ENCODE results near the gene CCNK. TPM values are rescaled to one million over a fixed set of nuclear protein-coding genes. Genes with fewer than 3 reads are reported as not detected.

CCNK gene
- total and polyA plus RNA-seq, 4 donors: 17.0 to 91.9 (median 33.5) TPM

DNA sequence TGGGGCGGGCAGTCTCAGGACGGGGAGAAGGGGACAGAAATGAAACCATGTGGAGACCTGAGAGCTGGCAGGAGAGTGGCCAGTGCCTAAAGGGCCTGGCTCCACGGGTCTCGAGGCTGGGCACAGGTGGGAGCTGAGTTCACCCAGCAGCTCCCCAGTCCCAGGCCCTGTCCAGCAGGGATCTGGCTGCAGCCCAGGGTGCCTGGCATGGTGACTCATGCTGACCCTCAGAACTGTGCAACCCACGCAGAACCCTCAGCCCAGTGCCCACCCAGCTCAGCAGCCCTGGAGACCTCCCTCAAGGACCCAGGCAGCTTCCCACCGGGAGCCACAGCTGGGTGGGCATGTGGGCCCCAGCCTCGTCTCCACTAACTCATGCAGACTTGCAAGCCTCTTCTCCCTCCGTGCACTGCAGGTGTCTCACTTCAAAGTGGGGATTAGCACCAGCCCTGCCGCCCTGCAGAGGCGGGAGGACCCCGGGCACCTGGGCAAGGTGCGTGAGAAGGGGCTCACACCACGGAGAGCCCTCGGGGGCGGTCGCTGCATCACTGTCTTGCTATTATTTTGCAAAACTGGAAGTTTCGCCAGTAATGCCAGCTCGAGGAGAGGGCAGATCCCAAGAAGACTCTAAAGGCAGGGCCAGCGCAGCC lies 46.3 kb downstream of the CCNK start:
- WGBS, 2 donors: 86 to 90% methylated on average over 19 of the region's 19 CpGs
- H3K36me3 ChIP-seq (ENCODE audit: control insufficient read depth in 4 of 4, insufficient read depth in 4 of 4, low read length in 4 of 4): peaks cover 0 to 2% (median 0%) of the 10 kb centered on the region in 4 donors
- H3K27ac ChIP-seq (ENCODE audit: low read depth in 1 of 2, low read length in 1 of 2): no peak overlapping the region
- ATAC-seq (ENCODE audit: insufficient read depth, low FRiP score) (no peak), DNase-seq (no peak)
- H3K9me3 ChIP-seq (ENCODE audit: control insufficient read depth in 4 of 4, insufficient read depth in 3 of 4, low read length in 3 of 4): no peaks in the 10 kb centered on the region
- peaks cover 0 to 25% (median 12%) of the 10 kb centered on the region in 5 donors for H3K4me1 ChIP-seq (ENCODE audit: control insufficient read depth in 5 of 5, insufficient read depth in 5 of 5, low read length in 5 of 5)
- no peaks in the 10 kb centered on the region for H3K27me3 ChIP-seq (ENCODE audit: control insufficient read depth in 3 of 3, insufficient read depth in 3 of 3, low read length in 2 of 3)
- TF ChIP-seq, protein P1, sequence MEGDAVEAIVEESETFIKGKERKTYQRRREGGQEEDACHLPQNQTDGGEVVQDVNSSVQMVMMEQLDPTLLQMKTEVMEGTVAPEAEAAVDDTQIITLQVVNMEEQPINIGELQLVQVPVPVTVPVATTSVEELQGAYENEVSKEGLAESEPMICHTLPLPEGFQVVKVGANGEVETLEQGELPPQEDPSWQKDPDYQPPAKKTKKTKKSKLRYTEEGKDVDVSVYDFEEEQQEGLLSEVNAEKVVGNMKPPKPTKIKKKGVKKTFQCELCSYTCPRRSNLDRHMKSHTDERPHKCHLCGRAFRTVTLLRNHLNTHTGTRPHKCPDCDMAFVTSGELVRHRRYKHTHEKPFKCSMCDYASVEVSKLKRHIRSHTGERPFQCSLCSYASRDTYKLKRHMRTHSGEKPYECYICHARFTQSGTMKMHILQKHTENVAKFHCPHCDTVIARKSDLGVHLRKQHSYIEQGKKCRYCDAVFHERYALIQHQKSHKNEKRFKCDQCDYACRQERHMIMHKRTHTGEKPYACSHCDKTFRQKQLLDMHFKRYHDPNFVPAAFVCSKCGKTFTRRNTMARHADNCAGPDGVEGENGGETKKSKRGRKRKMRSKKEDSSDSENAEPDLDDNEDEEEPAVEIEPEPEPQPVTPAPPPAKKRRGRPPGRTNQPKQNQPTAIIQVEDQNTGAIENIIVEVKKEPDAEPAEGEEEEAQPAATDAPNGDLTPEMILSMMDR (IDR thresholded peaks at IDR 0.05; ENCODE audit: control extremely low read depth, extremely low read depth): no peak
- no peak overlapping the region for H3K9ac ChIP-seq (ENCODE audit: insufficient read depth in 1 of 2, low read length in 2 of 2)
- no peak overlapping the region for H3K4me3 ChIP-seq

DNA sequence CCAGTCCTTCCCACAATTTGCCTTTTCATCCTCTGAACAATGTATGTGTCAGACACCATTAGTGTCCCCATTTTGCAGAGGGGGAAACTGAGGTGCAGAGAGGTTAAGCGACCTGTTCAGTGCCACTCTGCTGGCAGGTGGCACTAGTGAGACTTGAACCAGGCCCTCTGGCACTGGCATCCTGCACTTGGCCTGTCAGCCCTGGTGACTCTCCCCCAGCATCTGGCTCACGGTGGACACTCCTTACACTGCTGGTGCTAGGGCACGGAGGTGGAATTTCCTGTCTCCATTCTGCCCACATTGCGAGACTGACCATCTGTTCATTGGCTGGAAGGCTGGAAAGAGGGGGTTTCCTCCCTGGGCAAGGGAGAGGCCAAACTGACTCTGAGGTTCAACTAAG lies 48.7 kb downstream of the CCNK start:
- WGBS, 2 donors: 74 to 77% methylated on average over 4 of the region's 4 CpGs

DNA sequence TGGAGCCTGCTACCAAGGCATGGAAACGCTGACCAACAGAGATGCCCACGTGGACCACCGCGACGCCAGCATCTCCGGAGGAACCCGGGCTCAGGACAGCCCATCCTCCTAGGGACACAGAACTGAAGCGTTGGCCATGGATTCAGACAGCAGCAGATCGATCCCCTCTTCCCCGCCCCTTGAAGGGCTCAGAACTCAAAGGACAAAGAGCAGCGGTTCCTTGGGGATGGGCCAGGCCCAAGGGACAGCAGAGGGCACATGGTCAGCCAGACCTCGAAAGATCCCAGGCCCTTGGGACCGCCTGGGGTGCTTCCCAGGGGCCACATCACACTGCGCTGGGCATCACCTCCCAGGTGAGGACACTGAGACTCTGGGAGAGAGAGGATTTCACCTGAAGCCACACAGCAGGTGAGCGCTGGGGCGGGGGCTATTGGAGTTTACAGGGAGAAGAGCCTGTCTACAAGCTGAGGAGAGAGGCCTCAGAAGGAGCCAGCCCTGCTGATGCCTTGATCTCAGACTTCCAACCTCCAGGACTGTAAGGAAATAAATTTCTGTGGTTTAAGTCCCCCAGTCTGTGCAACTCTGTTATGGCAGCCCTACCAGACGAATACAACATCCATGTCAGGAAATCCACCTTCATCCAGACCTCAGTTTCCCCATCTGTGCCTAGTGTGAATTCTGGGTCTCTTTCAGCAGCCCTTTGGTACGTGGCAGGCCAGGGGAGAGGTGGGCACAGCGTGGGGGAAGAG lies 49.4 kb downstream of the CCNK start:
- DNase-seq: no peak
- Histone ChIP-seq H3K36me3 (ENCODE audit: control insufficient read depth in 4 of 4, insufficient read depth in 4 of 4, low read length in 4 of 4) (peaks cover 0 to 6% (median 0%) of the 10 kb centered on the region in 4 donors), H3K27ac (ENCODE audit: low read depth in 1 of 2, low read length in 1 of 2) (no peak overlapping the region), H3K4me1 (ENCODE audit: control insufficient read depth in 5 of 5, insufficient read depth in 5 of 5, low read length in 5 of 5) (peaks cover 0 to 5% (median 0%) of the 10 kb centered on the region in 5 donors), H3K9me3 (ENCODE audit: control insufficient read depth in 4 of 4, insufficient read depth in 3 of 4, low read length in 3 of 4) (no peaks in the 10 kb centered on the region), H3K27me3 (ENCODE audit: control insufficient read depth in 3 of 3, insufficient read depth in 3 of 3, low read length in 2 of 3) (no peaks in the 10 kb centered on the region), H3K9ac (ENCODE audit: insufficient read depth in 1 of 2, low read length in 2 of 2) (no peak overlapping the region), H3K4me3 (no peak overlapping the region)
- 92% methylated on average over 19 of the region's 19 CpGs for whole genome bisulfite sequencing, 2 donors
- no peak for ATAC-seq (ENCODE audit: insufficient read depth, low FRiP score)
- TF ChIP-seq, protein P1 (IDR thresholded peaks at IDR 0.05; ENCODE audit: control extremely low read depth, extremely low read depth): no peak

More for the DNA sequence above, 48.7 kb downstream of the CCNK start:
- peaks cover 0 to 7% (median 0%) of the 10 kb centered on the region in 5 donors for H3K4me1 ChIP-seq (ENCODE audit: control insufficient read depth in 5 of 5, insufficient read depth in 5 of 5, low read length in 5 of 5)
- no peak overlapping the region for H3K27ac ChIP-seq (ENCODE audit: low read depth in 1 of 2, low read length in 1 of 2)
- ATAC-seq (ENCODE audit: insufficient read depth, low FRiP score) (no peak), DNase-seq (no peak)
- no peak overlapping the region for H3K4me3 ChIP-seq
- peaks cover 0 to 2% (median 0%) of the 10 kb centered on the region in 4 donors for H3K36me3 ChIP-seq (ENCODE audit: control insufficient read depth in 4 of 4, insufficient read depth in 4 of 4, low read length in 4 of 4)
- TF ChIP-seq, protein P1 (IDR thresholded peaks at IDR 0.05; ENCODE audit: control extremely low read depth, extremely low read depth): no peak
- H3K27me3 ChIP-seq (ENCODE audit: control insufficient read depth in 3 of 3, insufficient read depth in 3 of 3, low read length in 2 of 3): no peaks in the 10 kb centered on the region
- H3K9me3 ChIP-seq (ENCODE audit: control insufficient read depth in 4 of 4, insufficient read depth in 3 of 4, low read length in 3 of 4): no peaks in the 10 kb centered on the region
- H3K9ac ChIP-seq (ENCODE audit: insufficient read depth in 1 of 2, low read length in 2 of 2): no peak overlapping the region
